Breast epithelium (tissue), 4 donors: ENCODE measurements around the gene NR1I3. TPM values are rescaled to one million over a fixed set of nuclear protein-coding genes. Genes with fewer than 3 reads are reported as not detected.

Experiments used
- DNase-seq, 2 donors: peaks; one replicate each; pipeline ENCODE4 v3.0.0-alpha.2; 2019; ENCODE audit warnings: low spot score in 2 of 2
- H3K27ac ChIP-seq, 2 donors: fragments of 200-600 bp; sonication (generic) in 1 of 2; one replicate each; pipeline ENCODE4 v1.5.1; 2016 to 2019; ENCODE audit warnings: mild to moderate bottlenecking in 1 of 2
- H3K27me3 ChIP-seq, 2 donors: fragments of 200-600 bp; sonication (generic) in 1 of 2; one replicate each; pipeline versions ENCODE4 v1.5.1 to v1.6.0; 2017 to 2019; ENCODE audit warnings: control low read depth in 1 of 2, mild to moderate bottlenecking in 1 of 2
- H3K36me3 ChIP-seq: fragments of 200-600 bp; one replicate; pipeline ENCODE4 v1.5.1; 2019
- H3K4me1 ChIP-seq, 2 donors: fragments of 200-600 bp; sonication (generic); one replicate each; pipeline ENCODE4 v1.5.1; 2016 to 2019; ENCODE audit warnings: control low read depth in 1 of 2
- H3K4me3 ChIP-seq, 3 donors: fragments of 200-600 bp; sonication (generic); 1 replicate in 2 of 3; 2 replicates in 1 of 3; pipeline ENCODE4 v1.5.1; 2016 to 2019; ENCODE audit warnings: mild to moderate bottlenecking in 3 of 3, moderate library complexity in 2 of 3
- H3K9me3 ChIP-seq, 2 donors: fragments of 200-600 bp; sonication (generic) in 1 of 2; one replicate each; pipeline ENCODE4 v1.5.1; 2016 to 2019; ENCODE audit warnings: control low read depth in 1 of 2
- POLR2A ChIP-seq: fragments of 450-650 bp; IDR thresholded peaks from one replicate; pipeline ENCODE4 v1.6.1; 2016; ENCODE audit warnings: antibody characterized with exemption, mild to moderate bottlenecking, moderate library complexity
- POLR2AphosphoS5 ChIP-seq, 3 donors: sonication (generic); formaldehyde crosslinking; IDR thresholded peaks; one replicate each; pipeline ENCODE4 v1.6.1; 2017; ENCODE audit warnings: antibody characterized with exemption in 3 of 3
- intact Hi-C: fragments of 100-400 bp; cut with DNase I; formaldehyde crosslinking; loops from one replicate; pipeline ENCODE4 v1.15.1; 2023; ENCODE audit warnings: low total_unique reads
- total RNA-seq, 3 donors: library from RNA; depleted of rRNA; stranded (reverse); fragments of >200 nt; gene quantifications; one replicate each; pipeline ENCODE4 v1.1.0, GENCODE V29; 2016
- TF ChIP-seq, protein P1 (sequence below), 3 donors: fragments of 450-650 bp; IDR thresholded peaks; one replicate each; pipeline ENCODE4 v1.5.1; 2016 to 2017; ENCODE audit warnings: antibody characterized with exemption in 3 of 3, mild to moderate bottlenecking in 3 of 3, moderate library complexity in 3 of 3

Gene NR1I3
- total RNA-seq, 3 donors from 2014 or later = not detected

DNA sequence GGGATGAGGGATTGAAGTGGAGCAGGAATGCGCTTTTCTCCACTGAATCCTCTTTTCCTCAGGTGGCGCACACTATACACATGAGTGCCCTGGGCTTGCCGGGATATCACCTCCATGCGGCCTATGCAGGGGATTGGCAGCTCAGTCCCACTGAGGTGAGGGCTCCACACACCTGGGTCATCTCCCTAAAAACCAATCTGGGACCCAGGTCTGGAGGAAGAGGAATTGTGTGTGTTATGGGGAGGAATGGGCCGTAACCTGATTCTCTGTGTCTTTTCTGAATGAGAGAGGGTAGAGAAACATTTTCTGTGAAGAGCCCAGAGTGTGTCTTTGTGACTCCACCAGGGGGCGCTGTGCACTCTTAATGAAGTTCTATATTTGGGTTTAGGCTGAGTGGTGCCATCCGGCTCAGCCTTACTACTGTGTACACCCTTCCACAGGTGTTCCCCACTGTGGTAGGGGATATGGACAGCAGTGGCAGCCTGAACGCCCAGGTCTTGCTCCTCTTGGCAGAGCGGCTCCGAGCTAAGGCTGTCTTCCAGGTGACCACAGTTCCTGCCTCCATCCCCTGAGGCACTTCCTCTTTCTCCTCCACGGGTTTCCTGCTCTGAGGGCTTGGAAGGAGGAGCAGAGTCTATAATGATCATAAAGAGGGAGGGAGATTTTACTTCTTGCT is 10.7 kb downstream of the NR1I3 start:
- no peak for TF ChIP-seq POLR2AphosphoS5 (IDR thresholded peaks at IDR 0.05)
- TF ChIP-seq, protein P1, sequence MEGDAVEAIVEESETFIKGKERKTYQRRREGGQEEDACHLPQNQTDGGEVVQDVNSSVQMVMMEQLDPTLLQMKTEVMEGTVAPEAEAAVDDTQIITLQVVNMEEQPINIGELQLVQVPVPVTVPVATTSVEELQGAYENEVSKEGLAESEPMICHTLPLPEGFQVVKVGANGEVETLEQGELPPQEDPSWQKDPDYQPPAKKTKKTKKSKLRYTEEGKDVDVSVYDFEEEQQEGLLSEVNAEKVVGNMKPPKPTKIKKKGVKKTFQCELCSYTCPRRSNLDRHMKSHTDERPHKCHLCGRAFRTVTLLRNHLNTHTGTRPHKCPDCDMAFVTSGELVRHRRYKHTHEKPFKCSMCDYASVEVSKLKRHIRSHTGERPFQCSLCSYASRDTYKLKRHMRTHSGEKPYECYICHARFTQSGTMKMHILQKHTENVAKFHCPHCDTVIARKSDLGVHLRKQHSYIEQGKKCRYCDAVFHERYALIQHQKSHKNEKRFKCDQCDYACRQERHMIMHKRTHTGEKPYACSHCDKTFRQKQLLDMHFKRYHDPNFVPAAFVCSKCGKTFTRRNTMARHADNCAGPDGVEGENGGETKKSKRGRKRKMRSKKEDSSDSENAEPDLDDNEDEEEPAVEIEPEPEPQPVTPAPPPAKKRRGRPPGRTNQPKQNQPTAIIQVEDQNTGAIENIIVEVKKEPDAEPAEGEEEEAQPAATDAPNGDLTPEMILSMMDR (IDR thresholded peaks at IDR 0.05) = peak; percentile 87 to 91 (median 88)
- no peaks in the 10 kb centered on the region for H3K9me3 ChIP-seq
- peaks cover 0 to 7% of the 10 kb centered on the region in 2 donors for H3K4me1 ChIP-seq
- peak overlapping the region; percentile 62 to 78 for H3K27ac ChIP-seq
- no peaks in the 10 kb centered on the region for H3K27me3 ChIP-seq
- no peaks in the 10 kb centered on the region for H3K36me3 ChIP-seq
- intact Hi-C loops = loop anchor here (10.0 kb wide), 1 partner anchor 157 kb away; no protein-coding TSS in a partner anchor
- H3K4me3 ChIP-seq = peak overlapping the region in 2 of 3 donors; percentile 32 to 57
- peak; percentile 60 to 86 for DNase-seq

DNA sequence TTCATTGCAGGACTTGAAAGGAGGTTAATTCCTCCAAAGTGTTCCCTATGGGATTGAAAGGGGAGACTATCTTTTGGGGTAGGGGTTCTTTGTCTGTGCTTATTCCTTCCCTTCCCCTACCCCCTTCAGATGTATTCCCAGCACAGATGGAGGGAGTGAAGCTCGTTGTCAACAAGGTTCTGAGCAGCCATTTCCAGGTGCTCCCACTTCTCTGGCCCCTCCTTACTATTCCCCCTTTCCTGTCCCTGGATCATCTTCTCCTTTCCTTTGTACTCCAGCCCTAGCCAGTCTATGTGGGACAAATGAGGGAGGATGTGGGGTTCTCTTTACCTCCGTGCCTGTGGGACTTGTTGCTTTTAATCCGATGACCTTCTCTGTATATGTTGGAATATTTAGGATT is 11.2 kb downstream of the NR1I3 start:
- DNase-seq = no peak
- Histone ChIP-seq H3K4me1 (peaks cover 0 to 7% of the 10 kb centered on the region in 2 donors), H3K27me3 (no peaks in the 10 kb centered on the region), H3K4me3 (peak overlapping the region; percentile 62 to 83 (median 67)), H3K36me3 (no peaks in the 10 kb centered on the region), H3K27ac (peak overlapping the region; percentile 61 to 78), H3K9me3 (no peaks in the 10 kb centered on the region)
- TF ChIP-seq POLR2A = no peak
- no peak for TF ChIP-seq POLR2AphosphoS5 (IDR thresholded peaks at IDR 0.05)
- TF ChIP-seq, protein P1 (IDR thresholded peaks at IDR 0.05) = no peak
- intact Hi-C loops = loop anchor here (10.0 kb wide), 1 partner anchor 158 kb away; no protein-coding TSS in a partner anchor

DNA sequence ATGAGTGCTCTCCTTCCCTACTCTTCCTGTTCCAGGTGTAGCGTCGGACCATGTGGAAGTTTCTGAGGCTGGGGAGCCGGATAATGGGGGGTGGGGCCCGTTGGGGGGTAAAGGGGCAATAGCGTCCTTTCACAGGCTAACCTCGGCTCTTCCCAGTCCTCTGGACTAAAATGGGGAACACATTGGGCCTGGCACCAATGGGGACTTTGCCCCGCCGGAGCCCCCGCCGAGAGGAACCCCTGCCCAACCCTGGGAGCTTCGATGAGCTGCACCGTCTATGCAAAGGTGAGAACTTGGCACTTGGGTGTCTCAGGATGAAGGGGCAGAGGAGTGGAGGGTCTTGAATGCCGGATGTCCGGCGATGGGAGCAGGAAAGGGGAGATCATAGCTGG is 11.7 kb downstream of the NR1I3 start:
- intact Hi-C loops = loop anchor here (10.0 kb wide), 1 partner anchor 158 kb away; no protein-coding TSS in a partner anchor
- DNase-seq = no peak
- no peak for TF ChIP-seq POLR2AphosphoS5 (IDR thresholded peaks at IDR 0.05)
- TF ChIP-seq, protein P1 (IDR thresholded peaks at IDR 0.05) = no peak
- no peak for TF ChIP-seq POLR2A
- Histone ChIP-seq H3K36me3 (no peaks in the 10 kb centered on the region), H3K4me3 (peak overlapping the region; percentile 62 to 83 (median 67)), H3K27ac (peak overlapping the region; percentile 61 to 64), H3K9me3 (no peaks in the 10 kb centered on the region), H3K4me1 (peaks cover 0 to 7% of the 10 kb centered on the region in 2 donors), H3K27me3 (no peaks in the 10 kb centered on the region)

DNA sequence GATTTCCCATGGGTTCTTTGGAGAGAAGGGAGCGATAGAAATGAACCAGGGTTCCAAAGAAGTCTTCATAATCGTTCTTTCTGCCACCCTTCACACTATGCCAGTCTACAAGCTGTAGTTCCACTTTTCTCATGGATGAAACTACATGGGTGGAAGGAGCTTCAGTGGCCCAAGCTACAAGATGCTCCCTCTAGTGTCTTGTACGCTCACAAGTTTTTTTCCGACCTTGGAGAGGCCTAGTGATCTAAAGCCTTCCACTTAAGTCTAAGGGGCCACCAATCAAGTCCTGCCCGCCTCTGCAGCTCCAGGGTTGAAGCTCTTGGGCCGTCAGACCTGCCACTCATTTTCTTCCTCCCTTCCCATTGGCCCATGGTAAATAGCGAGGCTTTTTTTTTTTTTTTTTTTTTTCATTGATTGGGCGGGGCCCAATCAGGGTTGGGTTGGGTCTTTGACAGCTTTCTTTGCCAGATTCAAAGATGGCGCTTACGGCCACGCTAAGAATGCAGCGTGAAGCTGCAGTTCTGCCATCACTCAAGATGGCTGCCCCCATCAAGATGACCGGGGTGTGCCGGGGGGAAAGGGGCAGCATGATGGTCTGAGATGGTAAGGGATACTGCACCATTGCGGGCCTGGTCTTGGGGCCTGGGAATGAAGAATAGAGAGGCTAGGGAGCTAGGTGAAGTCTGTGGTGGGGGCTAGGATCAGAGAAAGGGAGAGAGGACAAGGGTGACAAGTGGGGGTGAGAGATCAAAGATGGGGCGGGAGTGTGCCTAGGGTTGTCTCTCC is 12.3 kb downstream of the NR1I3 start, which contains the start of gene TOMM40L:
TSS of gene TOMM40L (plus strand) at position 527 of the 786 bp plus-strand sequence. CDS start 430 bp downstream, outside the sequence.
- Histone ChIP-seq H3K27me3 (no peaks in the 10 kb centered on the region), H3K4me3 (peak within 1 kb of the TSS; percentile 62 to 83 (median 67)), H3K4me1 (peaks cover 0 to 7% of the 10 kb centered on the region in 2 donors), H3K36me3 (no peaks in the 10 kb centered on the region), H3K9me3 (no peaks in the 10 kb centered on the region), H3K27ac (peak within 1 kb of the TSS; percentile 61 to 64)
- peak; percentile 77 to 94 for DNase-seq
- intact Hi-C loops = loop anchor here (2.0 to 10.0 kb wide), 2 partner anchors 77 to 159 kb away; no protein-coding TSS in a partner anchor
- TF ChIP-seq, protein P1 (IDR thresholded peaks at IDR 0.05) = peak in 2 of 3 donors; percentile 35 to 50
- TF ChIP-seq POLR2A = no peak
- TF ChIP-seq POLR2AphosphoS5 (IDR thresholded peaks at IDR 0.05) = peak; percentile 34 to 47 (median 42)
